CD4-positive, alpha-beta T cell treated with Interferon gamma for 1 hour (primary cell): ENCODE measurements around the gene DENND5B.
A peak's percentile ranks its signal among the peaks of the same experiment; 100 is the strongest.

Experiments used
- DNase-seq: peaks from one replicate; pipeline ENCODE4 v3.0.0-alpha.2; 2020

Gene DENND5B

GRCh38 chr12:31368666-31369361 lies 222.1 kb downstream of the DENND5B start:
- DNase-seq = no peak

DNA sequence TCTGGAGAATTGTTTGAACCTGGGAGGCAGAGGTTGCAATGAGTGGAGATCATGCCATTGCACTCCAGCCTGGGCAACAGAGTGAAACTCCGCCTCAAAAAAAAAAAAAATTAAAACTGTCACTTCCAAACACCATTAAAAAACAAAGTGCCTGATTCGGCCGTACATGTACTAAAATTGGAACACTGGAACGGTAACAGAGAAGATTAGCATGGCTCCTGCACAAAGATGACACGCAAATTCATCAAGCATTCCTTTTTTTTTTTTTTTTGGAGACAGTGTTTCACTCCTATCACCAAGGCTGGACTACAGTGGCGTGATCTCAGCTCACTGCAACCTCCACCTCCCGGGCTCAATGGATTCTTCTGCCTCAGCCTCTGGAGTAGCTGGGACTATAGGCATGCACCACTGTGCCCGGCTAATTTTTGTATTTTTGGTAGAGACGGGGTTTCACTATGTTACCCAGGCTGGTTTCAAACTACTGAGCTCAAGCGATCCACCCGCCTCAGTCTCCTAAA lies 224.8 kb downstream of the DENND5B start:
- no peak for DNase-seq

GRCh38 chr12:31363831-31364230 lies 227.1 kb downstream of the DENND5B start:
- no peak for DNase-seq

- no peak for DNase-seq
Measured at GRCh38 chr12:31363416-31363809, 227.5 kb downstream of the DENND5B start.

DNA sequence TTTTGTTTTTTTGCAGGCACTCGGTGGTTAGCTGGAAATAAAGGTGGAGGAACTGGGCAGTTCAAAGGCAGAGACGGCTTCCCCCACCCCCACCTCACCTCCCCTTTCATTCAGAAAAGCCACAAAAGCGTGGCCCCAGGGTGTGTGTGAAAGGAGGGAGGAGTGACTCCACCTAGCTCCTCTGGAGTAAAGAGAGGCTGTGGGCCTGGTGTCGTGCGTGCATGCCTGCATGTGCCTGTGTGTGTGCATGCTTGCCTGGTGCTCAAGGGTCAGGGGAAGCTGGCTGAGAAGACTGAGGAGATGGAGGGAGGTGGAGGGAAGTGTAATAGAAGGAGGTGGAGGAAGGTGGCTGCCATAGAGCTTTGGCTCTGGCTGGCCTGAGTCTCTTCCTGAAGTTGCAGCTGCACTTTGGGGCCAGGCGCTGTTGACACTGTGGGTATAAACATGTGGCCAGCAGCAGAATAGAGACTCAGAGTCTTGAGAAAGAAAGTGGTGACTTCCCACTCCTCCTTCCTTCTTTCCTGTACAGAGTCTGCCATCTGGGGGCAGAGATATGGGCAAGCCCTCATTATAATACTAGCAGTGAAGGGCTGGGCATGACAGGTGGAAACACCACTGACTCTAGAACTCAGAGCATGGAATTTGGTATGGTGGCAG lies 228.0 kb downstream of the DENND5B start:
- DNase-seq = peak; percentile 3

DNA sequence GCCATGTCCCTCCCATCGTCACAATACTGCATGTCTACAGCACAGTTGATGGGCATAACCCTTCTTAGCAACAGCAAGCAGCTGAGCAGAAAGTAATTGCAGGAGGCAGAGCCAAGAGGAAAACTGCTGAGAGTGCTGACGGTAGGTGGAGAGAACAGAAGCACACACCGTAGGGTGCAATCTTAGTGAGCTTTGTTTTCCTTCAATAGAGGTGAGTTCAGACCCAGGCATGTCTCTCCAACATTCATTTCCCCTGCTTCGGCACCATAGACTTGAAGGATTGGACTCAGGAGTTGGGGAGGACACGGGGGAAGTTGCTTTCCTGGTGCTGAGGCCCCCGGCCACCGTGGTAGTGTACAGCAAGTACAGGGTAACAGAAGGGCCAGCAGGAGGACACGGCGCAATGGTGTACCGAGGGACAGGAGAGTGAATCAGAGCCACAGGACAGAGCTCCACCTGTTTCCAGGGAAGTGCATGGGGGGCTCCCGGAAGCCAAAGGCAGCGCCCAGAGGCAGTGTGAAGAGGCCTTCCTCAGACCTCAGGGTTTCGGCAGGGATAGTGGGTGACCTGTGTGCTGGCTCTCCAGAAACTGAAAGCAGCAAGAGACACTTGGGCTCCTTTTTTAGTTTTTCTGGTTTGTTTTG lies 228.7 kb downstream of the DENND5B start:
- DNase-seq = no peak

DNA sequence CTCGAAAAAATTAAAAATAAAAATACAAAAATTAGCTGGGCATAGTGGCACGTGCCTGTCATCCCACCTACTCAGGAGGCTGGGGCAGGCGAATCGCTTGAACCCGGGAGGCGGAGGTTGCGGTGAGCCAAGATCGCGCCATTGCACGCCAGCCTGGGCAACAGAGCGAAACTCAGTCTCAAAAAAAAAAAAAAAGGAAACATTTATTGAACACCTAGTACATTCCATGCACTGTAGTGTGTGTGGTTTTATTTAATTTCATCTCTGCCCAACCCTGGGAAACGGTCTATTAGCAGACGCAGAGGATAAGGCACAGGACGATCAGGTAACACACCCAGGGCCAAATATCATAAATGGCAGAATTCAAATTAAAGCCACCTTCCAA lies 229.2 kb downstream of the DENND5B start:
- DNase-seq = no peak

GRCh38 chr12:31355747-31356107 lies 235.2 kb downstream of the DENND5B start:
- no peak for DNase-seq

GRCh38 chr12:31353750-31354708 lies 236.9 kb downstream of the DENND5B start:
- no peak for DNase-seq

DNA sequence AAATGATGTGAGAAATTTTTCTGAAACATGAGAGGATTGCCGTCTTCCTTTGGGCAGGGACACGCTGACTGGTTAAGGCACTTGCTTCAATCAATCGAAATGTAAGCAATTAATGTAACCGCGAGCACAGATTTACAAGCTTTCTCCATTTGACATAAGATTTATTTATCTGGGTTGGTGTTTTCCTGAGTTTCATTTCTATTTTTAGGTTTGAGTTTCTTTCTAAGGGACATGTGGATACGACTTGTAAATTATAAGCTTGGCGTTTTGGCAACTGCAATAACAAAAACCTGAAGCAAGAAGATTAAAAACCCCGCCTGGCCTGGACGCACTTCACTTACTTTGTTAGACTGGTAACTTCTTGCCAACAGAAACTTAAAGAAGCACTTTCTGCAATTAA lies 244.7 kb downstream of the DENND5B start:
- DNase-seq = no peak

- DNase-seq = no peak
Measured at GRCh38 chr12:31343139-31343538, 247.8 kb downstream of the DENND5B start.

- no peak for DNase-seq
Measured at GRCh38 chr12:31342286-31342685, 248.7 kb downstream of the DENND5B start.

DNA sequence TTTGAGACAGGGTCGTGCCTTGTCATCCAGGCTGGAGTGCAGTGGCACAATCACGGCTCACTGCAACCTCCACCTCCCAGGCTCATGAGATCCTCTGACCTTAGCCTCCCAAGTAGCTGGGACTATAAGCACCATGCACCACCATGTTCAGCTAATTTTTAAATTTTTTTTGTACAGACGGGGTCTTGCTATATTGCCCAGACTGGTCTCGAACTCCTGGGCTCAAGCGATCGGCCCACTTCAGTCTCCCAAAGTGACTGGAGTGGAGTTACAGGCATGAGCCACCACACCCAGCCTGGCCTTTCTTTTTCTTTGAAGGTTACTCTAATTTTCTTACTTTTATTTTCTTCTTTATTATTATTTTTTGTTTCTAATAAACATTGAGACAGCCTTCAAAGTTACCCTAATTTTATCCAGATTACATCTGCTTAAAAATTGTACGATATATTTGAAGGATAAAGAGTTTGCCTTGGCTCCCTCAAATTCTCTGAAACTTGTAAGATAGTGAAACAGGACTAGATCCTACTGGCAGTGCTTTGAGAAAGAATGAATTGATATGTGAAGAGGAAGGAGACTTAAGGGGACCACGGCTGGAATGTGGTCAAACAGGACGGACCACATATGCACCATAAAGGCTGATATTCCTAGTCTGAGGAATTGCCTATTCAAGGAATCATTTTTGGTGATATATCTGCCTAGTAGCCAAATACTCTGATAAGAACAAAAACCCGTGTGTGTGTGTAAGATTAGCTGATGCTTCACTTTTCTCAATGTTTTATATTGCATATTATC lies 250.9 kb downstream of the DENND5B start:
- DNase-seq = no peak

DNA sequence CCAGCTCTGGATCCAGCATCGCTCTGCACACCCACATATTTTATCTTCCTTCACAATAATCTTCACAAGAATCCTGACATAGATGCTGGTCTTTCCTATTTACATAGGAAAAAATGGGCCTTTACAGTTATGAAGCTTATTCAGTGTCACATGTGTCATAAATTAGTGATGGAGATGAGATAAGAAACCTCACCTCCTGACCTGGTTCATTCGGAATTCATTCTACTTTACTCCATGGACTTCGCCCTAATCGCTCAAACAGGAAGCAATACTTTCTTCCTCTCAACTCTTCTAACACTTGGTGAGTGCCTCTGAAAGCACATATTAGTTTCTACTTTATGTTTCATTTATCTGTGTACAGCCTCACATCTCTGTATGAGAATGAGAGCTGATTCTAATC lies 253.0 kb downstream of the DENND5B start:
- no peak for DNase-seq
